ENCODE measurements around the gene COG4. TPM values are rescaled to one million over a fixed set of nuclear protein-coding genes. Genes with fewer than 3 reads are reported as not detected.

Gene COG4
- total RNA-seq, 1 donor from 2014 or later, result 39.3 TPM

GRCh38 chr16:70494202-70494770 is 29.1 kb downstream of the COG4 start:
- peaks cover 0 to 50% of the 10 kb centered on the region in 2 donors for H3K36me3 ChIP-seq

GRCh38 chr16:70493802-70494201 is 29.6 kb downstream of the COG4 start:
- TF ChIP-seq CTCF (IDR thresholded peaks at IDR 0.05) (no peak), POLR2A (IDR thresholded peaks at IDR 0.05) (no peak), POLR2AphosphoS5 (IDR thresholded peaks at IDR 0.05; ENCODE audit: insufficient read depth in 1 of 2, low read depth in 1 of 2) (no peak)
- intact Hi-C loops (cut with DNase I), result no loop called here
- Histone ChIP-seq H3K4me1 (no peaks in the 10 kb centered on the region), H3K27ac (no peak overlapping the region), H3K9me3 (no peaks in the 10 kb centered on the region), H3K27me3 (no peaks in the 10 kb centered on the region), H3K4me3 (no peak overlapping the region), H3K36me3 (peaks cover 0 to 49% of the 10 kb centered on the region in 2 donors)
- DNase-seq (ENCODE audit: extremely low spot score in 2 of 2), result no peak

More at GRCh38 chr16:70494202-70494770, 29.1 kb downstream of the COG4 start:
- no peak overlapping the region for H3K27ac ChIP-seq
- H3K9me3 ChIP-seq, result no peaks in the 10 kb centered on the region
- H3K4me1 ChIP-seq, result no peaks in the 10 kb centered on the region
- no peaks in the 10 kb centered on the region for H3K27me3 ChIP-seq
- H3K4me3 ChIP-seq, result no peak overlapping the region
- no peak for TF ChIP-seq POLR2A (IDR thresholded peaks at IDR 0.05)
- no peak for TF ChIP-seq POLR2AphosphoS5 (IDR thresholded peaks at IDR 0.05; ENCODE audit: insufficient read depth in 1 of 2, low read depth in 1 of 2)
- no peak for TF ChIP-seq CTCF (IDR thresholded peaks at IDR 0.05)
- intact Hi-C loops (cut with DNase I), result no loop called here
- no peak for DNase-seq (ENCODE audit: extremely low spot score in 2 of 2)

GRCh38 chr16:70490261-70490660 is 33.1 kb downstream of the COG4 start:
- peaks cover 0 to 37% of the 10 kb centered on the region in 2 donors for H3K36me3 ChIP-seq
- no peaks in the 10 kb centered on the region for H3K27me3 ChIP-seq

GRCh38 chr16:70484867-70485266 is 38.5 kb downstream of the COG4 start:
- H3K36me3 ChIP-seq, result peaks cover 0 to 56% of the 10 kb centered on the region in 2 donors
- no peaks in the 10 kb centered on the region for H3K27me3 ChIP-seq
- intact Hi-C loops (cut with DNase I), result no loop called here
- no peak overlapping the region for H3K27ac ChIP-seq
- no peak for DNase-seq (ENCODE audit: extremely low spot score in 2 of 2)
- no peaks in the 10 kb centered on the region for H3K4me1 ChIP-seq
- no peak overlapping the region for H3K4me3 ChIP-seq
- no peak for TF ChIP-seq POLR2A (IDR thresholded peaks at IDR 0.05)
- no peak for TF ChIP-seq POLR2AphosphoS5 (IDR thresholded peaks at IDR 0.05; ENCODE audit: insufficient read depth in 1 of 2, low read depth in 1 of 2)
- TF ChIP-seq CTCF (IDR thresholded peaks at IDR 0.05), result no peak
- H3K9me3 ChIP-seq, result no peaks in the 10 kb centered on the region

More at GRCh38 chr16:70490261-70490660, 33.1 kb downstream of the COG4 start:
- Histone ChIP-seq H3K4me1 (no peaks in the 10 kb centered on the region), H3K4me3 (no peak overlapping the region), H3K27ac (no peak overlapping the region), H3K9me3 (no peaks in the 10 kb centered on the region)
- TF ChIP-seq POLR2A (IDR thresholded peaks at IDR 0.05), result no peak
- no peak for TF ChIP-seq POLR2AphosphoS5 (IDR thresholded peaks at IDR 0.05; ENCODE audit: insufficient read depth in 1 of 2, low read depth in 1 of 2)
- no peak for TF ChIP-seq CTCF (IDR thresholded peaks at IDR 0.05)
- intact Hi-C loops (cut with DNase I), result no loop called here
- DNase-seq (ENCODE audit: extremely low spot score in 2 of 2), result no peak

- Histone ChIP-seq H3K27me3 (no peaks in the 10 kb centered on the region), H3K27ac (no peak overlapping the region), H3K4me3 (no peak overlapping the region), H3K9me3 (no peaks in the 10 kb centered on the region), H3K4me1 (peaks cover 14% of the 10 kb centered on the region), H3K36me3 (peaks cover 0 to 63% of the 10 kb centered on the region in 2 donors)
- intact Hi-C loops (cut with DNase I), result no loop called here
- TF ChIP-seq POLR2AphosphoS5 (IDR thresholded peaks at IDR 0.05; ENCODE audit: insufficient read depth in 1 of 2, low read depth in 1 of 2) (no peak), POLR2A (IDR thresholded peaks at IDR 0.05) (no peak), CTCF (IDR thresholded peaks at IDR 0.05) (no peak)
- no peak for DNase-seq (ENCODE audit: extremely low spot score in 2 of 2)
Measured at GRCh38 chr16:70483426-70483825, 39.9 kb downstream of the COG4 start.
